ENCODE measurements around the gene GLP2R. TPM values are rescaled to one million over a fixed set of nuclear protein-coding genes. Genes with fewer than 3 reads are reported as not detected.

The GLP2R gene
- total and polyA plus RNA-seq, 2 of the 13 experiments (the other 11 are each of a cell fraction or from before 2014, with no cell fraction given), result 0.65 to 1.4 TPM

DNA sequence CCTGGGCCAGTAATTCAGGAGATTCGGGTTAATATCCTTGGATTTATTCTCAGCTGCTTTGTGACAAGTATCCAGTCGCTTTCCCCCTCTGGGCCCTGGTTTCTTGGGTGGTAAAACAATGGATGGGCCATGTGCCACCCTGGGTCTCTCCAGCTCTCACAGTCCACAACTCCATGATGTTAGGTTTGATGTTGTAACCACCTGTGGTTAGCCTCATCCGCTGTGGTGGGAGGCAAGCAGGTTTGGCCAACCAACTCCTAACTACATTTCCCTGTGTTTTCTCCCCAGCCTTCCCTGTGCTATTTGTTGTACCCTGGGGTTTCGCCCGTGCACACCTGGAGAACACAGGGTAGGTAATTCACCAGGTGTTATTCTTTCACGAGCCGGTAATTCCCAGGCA is 35.1 kb downstream of the GLP2R start:
- intact Hi-C loops (cut with micrococcal nuclease; ENCODE audit: unreplicated experiment) (no loop called here), in situ Hi-C loops (cut with HindIII; ENCODE audit: extremely low pct_ligation_motif_present, low pct_unique_long_range_greater_than_20kb) (no loop called here)
- BruUV-seq (replicated peaks), result no TSS peak
- H3K9me3 ChIP-seq (ENCODE audit: low read length), result no peaks in the 10 kb centered on the region
- H3K27me3 ChIP-seq (ENCODE audit: control insufficient read depth in 1 of 2, insufficient read depth in 2 of 2, low read length in 2 of 2), result no peaks in the 10 kb centered on the region
- H3K4me1 ChIP-seq (ENCODE audit: insufficient read depth, low read length), result no peaks in the 10 kb centered on the region
- no peaks in the 10 kb centered on the region for H3K79me2 ChIP-seq (ENCODE audit: insufficient read depth, low read length)
- no peak for DNase-seq (ENCODE audit: low spot score)
- H3K27ac ChIP-seq (ENCODE audit: extremely low read length, insufficient read depth, low read length), result no peak overlapping the region
- ChIA-PET POLR2A (no interaction called here), CTCF (ENCODE audit: low intra/inter-chr PET ratio, low total read pairs) (no interaction called here)
- ATAC-seq, result no peak
- no peak overlapping the region for H3K4me3 ChIP-seq (replicated peaks in 1 of 3; ENCODE audit: insufficient read depth in 1 of 3, low read depth in 2 of 3, low read length in 3 of 3)
- no peak overlapping the region for H3K9ac ChIP-seq (ENCODE audit: insufficient read depth, low read depth, low read length)
- H3K36me3 ChIP-seq (replicated peaks in 1 of 2; ENCODE audit: control insufficient read depth in 1 of 2, insufficient read depth in 2 of 2, low read length in 2 of 2), result no peaks in the 10 kb centered on the region
- H2AFZ ChIP-seq (ENCODE audit: low read length), result no peak overlapping the region
- WGBS (ENCODE audit: low lambda C conversion rate), result 14% methylated on average over 6 of the region's 7 CpGs
- H3K4me2 ChIP-seq (ENCODE audit: low read depth, low read length), result no peak overlapping the region
- no peak for FAIRE-seq
- no peaks in the 10 kb centered on the region for H4K20me1 ChIP-seq (ENCODE audit: insufficient read depth, low read length)
- TF ChIP-seq ZNF652 (CRISPR knock-in tag; IDR thresholded peaks at IDR 0.05; ENCODE audit: borderline replicate concordance, low read depth), result no peak
- TF ChIP-seq, protein P1, sequence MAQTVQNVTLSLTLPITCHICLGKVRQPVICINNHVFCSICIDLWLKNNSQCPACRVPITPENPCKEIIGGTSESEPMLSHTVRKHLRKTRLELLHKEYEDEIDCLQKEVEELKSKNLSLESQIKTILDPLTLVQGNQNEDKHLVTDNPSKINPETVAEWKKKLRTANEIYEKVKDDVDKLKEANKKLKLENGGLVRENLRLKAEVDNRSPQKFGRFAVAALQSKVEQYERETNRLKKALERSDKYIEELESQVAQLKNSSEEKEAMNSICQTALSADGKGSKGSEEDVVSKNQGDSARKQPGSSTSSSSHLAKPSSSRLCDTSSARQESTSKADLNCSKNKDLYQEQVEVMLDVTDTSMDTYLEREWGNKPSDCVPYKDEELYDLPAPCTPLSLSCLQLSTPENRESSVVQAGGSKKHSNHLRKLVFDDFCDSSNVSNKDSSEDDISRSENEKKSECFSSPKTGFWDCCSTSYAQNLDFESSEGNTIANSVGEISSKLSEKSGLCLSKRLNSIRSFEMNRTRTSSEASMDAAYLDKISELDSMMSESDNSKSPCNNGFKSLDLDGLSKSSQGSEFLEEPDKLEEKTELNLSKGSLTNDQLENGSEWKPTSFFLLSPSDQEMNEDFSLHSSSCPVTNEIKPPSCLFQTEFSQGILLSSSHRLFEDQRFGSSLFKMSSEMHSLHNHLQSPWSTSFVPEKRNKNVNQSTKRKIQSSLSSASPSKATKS (CRISPR knock-in tag; IDR thresholded peaks at IDR 0.05), result no peak
- no peak for TF ChIP-seq GABPB1 (CRISPR knock-in tag; IDR thresholded peaks at IDR 0.05)
- no peak for TF ChIP-seq ZBTB4 (CRISPR knock-in tag; IDR thresholded peaks at IDR 0.05; ENCODE audit: borderline replicate concordance)
- no peak for TF ChIP-seq ZNF800 (CRISPR knock-in tag; IDR thresholded peaks at IDR 0.05)
- TF ChIP-seq HNF4G (IDR thresholded peaks at IDR 0.05; ENCODE audit: borderline replicate concordance, low read depth, low read length), result no peak
- no peak for TF ChIP-seq HNF4G (CRISPR knock-in tag; IDR thresholded peaks at IDR 0.05; ENCODE audit: borderline replicate concordance, low read depth)
- TF ChIP-seq GTF2F1 (IDR thresholded peaks at IDR 0.05; ENCODE audit: low read length), result no peak
- TF ChIP-seq NFE2L2 (IDR thresholded peaks at IDR 0.05; ENCODE audit: low read length), result no peak
- TF ChIP-seq RFXAP (CRISPR knock-in tag; IDR thresholded peaks at IDR 0.05; ENCODE audit: borderline replicate concordance), result no peak
- TF ChIP-seq RBM39 (IDR thresholded peaks at IDR 0.05; ENCODE audit: low read depth, low read length, poor library complexity, severe bottlenecking), result no peak
- TF ChIP-seq ATF2 (CRISPR knock-in tag; IDR thresholded peaks at IDR 0.05), result no peak
- no peak for TF ChIP-seq KLF12 (CRISPR knock-in tag; IDR thresholded peaks at IDR 0.05; ENCODE audit: borderline replicate concordance)
- TF ChIP-seq, protein P2, sequence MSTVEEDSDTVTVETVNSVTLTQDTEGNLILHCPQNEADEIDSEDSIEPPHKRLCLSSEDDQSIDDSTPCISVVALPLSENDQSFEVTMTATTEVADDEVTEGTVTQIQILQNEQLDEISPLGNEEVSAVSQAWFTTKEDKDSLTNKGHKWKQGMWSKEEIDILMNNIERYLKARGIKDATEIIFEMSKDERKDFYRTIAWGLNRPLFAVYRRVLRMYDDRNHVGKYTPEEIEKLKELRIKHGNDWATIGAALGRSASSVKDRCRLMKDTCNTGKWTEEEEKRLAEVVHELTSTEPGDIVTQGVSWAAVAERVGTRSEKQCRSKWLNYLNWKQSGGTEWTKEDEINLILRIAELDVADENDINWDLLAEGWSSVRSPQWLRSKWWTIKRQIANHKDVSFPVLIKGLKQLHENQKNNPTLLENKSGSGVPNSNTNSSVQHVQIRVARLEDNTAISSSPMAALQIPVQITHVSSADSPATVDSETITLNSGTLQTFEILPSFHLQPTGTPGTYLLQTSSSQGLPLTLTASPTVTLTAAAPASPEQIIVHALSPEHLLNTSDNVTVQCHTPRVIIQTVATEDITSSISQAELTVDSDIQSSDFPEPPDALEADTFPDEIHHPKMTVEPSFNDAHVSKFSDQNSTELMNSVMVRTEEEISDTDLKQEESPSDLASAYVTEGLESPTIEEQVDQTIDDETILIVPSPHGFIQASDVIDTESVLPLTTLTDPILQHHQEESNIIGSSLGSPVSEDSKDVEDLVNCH (CRISPR knock-in tag; IDR thresholded peaks at IDR 0.05), result no peak
